ENCODE data around the gene SMC3. TPM values are rescaled to one million over a fixed set of nuclear protein-coding genes. Genes with fewer than 3 reads are reported as not detected.

SMC3 gene
- 16.5 and 19.5 TPM in 2 replicates for total RNA-seq

- peak within 1 kb of the TSS; percentile 92 for H3K4me3 ChIP-seq (ENCODE audit: low read depth, low read length)
- DNase-seq (ENCODE audit: low read depth) = peak; percentile 78
- FAIRE-seq = peak; percentile 52
- H3K36me3 ChIP-seq (ENCODE audit: control insufficient read depth, insufficient read depth, low read length) = peaks cover 1% of the 10 kb centered on the region
- H3K27me3 ChIP-seq (ENCODE audit: control insufficient read depth, insufficient read depth, low read length) = no peaks in the 10 kb centered on the region
- TF ChIP-seq, protein P1, sequence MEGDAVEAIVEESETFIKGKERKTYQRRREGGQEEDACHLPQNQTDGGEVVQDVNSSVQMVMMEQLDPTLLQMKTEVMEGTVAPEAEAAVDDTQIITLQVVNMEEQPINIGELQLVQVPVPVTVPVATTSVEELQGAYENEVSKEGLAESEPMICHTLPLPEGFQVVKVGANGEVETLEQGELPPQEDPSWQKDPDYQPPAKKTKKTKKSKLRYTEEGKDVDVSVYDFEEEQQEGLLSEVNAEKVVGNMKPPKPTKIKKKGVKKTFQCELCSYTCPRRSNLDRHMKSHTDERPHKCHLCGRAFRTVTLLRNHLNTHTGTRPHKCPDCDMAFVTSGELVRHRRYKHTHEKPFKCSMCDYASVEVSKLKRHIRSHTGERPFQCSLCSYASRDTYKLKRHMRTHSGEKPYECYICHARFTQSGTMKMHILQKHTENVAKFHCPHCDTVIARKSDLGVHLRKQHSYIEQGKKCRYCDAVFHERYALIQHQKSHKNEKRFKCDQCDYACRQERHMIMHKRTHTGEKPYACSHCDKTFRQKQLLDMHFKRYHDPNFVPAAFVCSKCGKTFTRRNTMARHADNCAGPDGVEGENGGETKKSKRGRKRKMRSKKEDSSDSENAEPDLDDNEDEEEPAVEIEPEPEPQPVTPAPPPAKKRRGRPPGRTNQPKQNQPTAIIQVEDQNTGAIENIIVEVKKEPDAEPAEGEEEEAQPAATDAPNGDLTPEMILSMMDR (IDR thresholded peaks at IDR 0.05; ENCODE audit: insufficient read depth, low read length, severe bottlenecking) = no peak
Observed at GRCh38 chr10:110567201-110568054, at the start of gene SMC3. Gene SMC3, plus strand, starts transcription at chr10:110567695. Its CDS starts 122 bp downstream, at chr10:110567817.

DNA sequence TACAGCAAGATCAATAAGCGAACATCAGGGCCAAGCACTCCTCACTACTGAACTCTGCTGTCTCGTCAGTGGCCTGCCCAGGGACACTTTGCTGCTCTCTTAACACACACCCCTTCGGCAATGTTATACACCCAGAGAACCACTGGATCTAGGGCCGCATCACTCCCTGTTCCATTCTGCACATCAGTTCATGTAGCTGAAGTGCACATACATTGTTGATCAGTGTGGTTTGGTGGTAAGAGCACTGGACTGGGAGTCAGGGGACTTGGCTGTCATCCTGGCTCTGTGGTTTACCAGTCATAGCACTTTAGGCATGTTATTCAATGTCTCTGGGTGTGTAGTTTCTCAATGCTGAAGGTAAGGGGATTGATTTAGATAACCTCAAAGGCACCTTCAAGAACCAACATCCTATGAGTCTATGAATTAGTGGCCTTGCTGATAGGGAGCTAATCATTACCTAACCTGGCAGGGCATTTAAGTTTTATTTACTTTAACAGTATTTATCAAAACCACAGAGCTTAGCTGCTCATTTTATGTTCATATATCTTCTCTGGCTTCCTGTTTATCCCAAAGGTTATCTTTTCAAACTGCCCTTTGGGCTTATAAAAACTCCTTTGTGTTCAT lies 45.0 kb upstream of the SMC3 start:
- no peak overlapping the region for H3K4me3 ChIP-seq (ENCODE audit: low read depth, low read length)
- H3K27me3 ChIP-seq (ENCODE audit: control insufficient read depth, insufficient read depth, low read length) = no peaks in the 10 kb centered on the region
- TF ChIP-seq, protein P1 (IDR thresholded peaks at IDR 0.05; ENCODE audit: insufficient read depth, low read length, severe bottlenecking) = no peak
- no peak for FAIRE-seq
- H3K36me3 ChIP-seq (ENCODE audit: control insufficient read depth, insufficient read depth, low read length) = no peaks in the 10 kb centered on the region
- DNase-seq (ENCODE audit: low read depth) = peak; percentile 30

GRCh38 chr10:110523736-110524135 lies 43.8 kb upstream of the SMC3 start:
- no peaks in the 10 kb centered on the region for H3K27me3 ChIP-seq (ENCODE audit: control insufficient read depth, insufficient read depth, low read length)
- H3K36me3 ChIP-seq (ENCODE audit: control insufficient read depth, insufficient read depth, low read length) = no peaks in the 10 kb centered on the region
- no peak for FAIRE-seq
- no peak overlapping the region for H3K4me3 ChIP-seq (ENCODE audit: low read depth, low read length)
- DNase-seq (ENCODE audit: low read depth) = no peak
- TF ChIP-seq, protein P1 (IDR thresholded peaks at IDR 0.05; ENCODE audit: insufficient read depth, low read length, severe bottlenecking) = no peak

DNA sequence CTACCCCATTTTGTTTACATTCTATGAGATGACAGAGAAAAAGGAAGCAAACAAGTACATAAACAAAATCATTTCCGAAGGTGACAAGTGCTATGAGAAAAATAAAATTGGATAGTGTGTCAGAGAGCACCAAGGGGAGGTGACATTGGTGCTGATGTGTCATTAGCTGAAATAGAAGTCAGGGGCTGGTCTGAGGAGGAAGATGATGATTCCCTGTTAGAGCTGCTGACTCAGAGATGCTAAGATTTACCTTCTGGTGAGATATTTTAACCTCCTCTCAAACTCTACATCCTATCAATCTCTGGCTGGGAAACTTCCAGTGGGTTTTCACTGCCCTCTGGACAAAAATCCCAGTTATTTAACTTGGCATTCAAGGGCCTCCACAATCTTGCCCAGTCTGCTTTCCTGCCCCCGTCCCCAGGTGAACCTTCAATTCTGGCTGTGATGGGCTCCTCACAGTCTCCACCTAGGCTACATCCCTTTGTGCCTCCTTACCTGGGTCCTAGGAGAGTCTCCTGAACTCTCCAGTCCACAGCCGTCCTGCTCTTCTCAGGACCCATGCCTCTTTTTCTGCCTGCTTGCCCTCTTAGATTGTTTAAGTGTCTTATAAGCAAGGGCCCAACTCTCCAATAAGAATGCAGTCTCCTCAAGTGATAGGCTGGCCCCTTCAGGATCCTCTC lies 43.2 kb upstream of the SMC3 start:
- Histone ChIP-seq H3K36me3 (ENCODE audit: control insufficient read depth, insufficient read depth, low read length) (no peaks in the 10 kb centered on the region), H3K4me3 (ENCODE audit: low read depth, low read length) (no peak overlapping the region), H3K27me3 (ENCODE audit: control insufficient read depth, insufficient read depth, low read length) (no peaks in the 10 kb centered on the region)
- TF ChIP-seq, protein P1 (IDR thresholded peaks at IDR 0.05; ENCODE audit: insufficient read depth, low read length, severe bottlenecking) = no peak
- FAIRE-seq (no peak), DNase-seq (ENCODE audit: low read depth) (no peak)

DNA sequence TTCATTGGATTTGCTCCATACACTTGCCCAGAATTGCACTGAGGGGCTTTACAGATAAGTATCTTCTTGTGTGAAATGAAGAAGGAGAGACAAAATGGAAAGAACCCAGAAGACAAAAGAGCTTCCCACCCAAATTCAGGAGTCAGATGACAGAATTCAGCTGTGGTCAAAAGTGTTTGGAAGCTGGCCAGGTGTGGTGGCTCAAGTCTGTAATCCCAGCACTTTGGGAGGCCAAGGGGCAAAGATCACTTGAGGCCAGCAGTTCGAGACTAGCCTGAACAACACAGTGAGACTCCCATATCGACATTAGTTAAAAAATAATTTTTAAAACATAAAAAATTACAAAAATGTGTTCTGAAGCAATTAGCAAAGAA lies 42.6 kb upstream of the SMC3 start:
- no peak for FAIRE-seq
- H3K36me3 ChIP-seq (ENCODE audit: control insufficient read depth, insufficient read depth, low read length) = no peaks in the 10 kb centered on the region
- TF ChIP-seq, protein P1 (IDR thresholded peaks at IDR 0.05; ENCODE audit: insufficient read depth, low read length, severe bottlenecking) = no peak
- no peak overlapping the region for H3K4me3 ChIP-seq (ENCODE audit: low read depth, low read length)
- DNase-seq (ENCODE audit: low read depth) = no peak
- H3K27me3 ChIP-seq (ENCODE audit: control insufficient read depth, insufficient read depth, low read length) = no peaks in the 10 kb centered on the region
